ENCODE data around the gene GNAQ. TPM values are rescaled to one million over a fixed set of nuclear protein-coding genes. Genes with fewer than 3 reads are reported as not detected.

The GNAQ gene
- total and polyA plus RNA-seq, 2 experiments from 2014 or later = 21.1 to 43.1 TPM

- TF ChIP-seq, protein P1, sequence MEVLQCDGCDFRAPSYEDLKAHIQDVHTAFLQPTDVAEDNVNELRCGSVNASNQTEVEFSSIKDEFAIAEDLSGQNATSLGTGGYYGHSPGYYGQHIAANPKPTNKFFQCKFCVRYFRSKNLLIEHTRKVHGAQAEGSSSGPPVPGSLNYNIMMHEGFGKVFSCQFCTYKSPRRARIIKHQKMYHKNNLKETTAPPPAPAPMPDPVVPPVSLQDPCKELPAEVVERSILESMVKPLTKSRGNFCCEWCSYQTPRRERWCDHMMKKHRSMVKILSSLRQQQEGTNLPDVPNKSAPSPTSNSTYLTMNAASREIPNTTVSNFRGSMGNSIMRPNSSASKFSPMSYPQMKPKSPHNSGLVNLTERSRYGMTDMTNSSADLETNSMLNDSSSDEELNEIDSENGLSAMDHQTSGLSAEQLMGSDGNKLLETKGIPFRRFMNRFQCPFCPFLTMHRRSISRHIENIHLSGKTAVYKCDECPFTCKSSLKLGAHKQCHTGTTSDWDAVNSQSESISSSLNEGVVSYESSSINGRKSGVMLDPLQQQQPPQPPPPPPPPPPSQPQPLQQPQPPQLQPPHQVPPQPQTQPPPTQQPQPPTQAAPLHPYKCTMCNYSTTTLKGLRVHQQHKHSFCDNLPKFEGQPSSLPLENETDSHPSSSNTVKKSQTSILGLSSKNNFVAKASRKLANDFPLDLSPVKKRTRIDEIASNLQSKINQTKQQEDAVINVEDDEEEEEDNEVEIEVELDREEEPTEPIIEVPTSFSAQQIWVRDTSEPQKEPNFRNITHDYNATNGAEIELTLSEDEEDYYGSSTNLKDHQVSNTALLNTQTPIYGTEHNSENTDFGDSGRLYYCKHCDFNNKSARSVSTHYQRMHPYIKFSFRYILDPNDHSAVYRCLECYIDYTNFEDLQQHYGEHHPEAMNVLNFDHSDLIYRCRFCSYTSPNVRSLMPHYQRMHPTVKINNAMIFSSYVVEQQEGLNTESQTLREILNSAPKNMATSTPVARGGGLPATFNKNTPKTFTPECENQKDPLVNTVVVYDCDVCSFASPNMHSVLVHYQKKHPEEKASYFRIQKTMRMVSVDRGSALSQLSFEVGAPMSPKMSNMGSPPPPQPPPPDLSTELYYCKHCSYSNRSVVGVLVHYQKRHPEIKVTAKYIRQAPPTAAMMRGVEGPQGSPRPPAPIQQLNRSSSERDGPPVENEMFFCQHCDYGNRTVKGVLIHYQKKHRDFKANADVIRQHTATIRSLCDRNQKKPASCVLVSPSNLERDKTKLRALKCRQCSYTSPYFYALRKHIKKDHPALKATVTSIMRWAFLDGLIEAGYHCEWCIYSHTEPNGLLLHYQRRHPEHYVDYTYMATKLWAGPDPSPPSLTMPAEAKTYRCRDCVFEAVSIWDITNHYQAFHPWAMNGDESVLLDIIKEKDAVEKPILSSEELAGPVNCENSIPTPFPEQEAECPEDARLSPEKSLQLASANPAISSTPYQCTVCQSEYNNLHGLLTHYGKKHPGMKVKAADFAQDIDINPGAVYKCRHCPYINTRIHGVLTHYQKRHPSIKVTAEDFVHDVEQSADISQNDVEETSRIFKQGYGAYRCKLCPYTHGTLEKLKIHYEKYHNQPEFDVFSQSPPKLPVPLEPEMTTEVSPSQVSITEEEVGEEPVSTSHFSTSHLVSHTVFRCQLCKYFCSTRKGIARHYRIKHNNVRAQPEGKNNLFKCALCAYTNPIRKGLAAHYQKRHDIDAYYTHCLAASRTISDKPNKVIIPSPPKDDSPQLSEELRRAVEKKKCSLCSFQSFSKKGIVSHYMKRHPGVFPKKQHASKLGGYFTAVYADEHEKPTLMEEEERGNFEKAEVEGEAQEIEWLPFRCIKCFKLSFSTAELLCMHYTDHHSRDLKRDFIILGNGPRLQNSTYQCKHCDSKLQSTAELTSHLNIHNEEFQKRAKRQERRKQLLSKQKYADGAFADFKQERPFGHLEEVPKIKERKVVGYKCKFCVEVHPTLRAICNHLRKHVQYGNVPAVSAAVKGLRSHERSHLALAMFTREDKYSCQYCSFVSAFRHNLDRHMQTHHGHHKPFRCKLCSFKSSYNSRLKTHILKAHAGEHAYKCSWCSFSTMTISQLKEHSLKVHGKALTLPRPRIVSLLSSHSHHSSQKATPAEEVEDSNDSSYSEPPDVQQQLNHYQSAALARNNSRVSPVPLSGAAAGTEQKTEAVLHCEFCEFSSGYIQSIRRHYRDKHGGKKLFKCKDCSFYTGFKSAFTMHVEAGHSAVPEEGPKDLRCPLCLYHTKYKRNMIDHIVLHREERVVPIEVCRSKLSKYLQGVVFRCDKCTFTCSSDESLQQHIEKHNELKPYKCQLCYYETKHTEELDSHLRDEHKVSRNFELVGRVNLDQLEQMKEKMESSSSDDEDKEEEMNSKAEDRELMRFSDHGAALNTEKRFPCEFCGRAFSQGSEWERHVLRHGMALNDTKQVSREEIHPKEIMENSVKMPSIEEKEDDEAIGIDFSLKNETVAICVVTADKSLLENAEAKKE (CRISPR knock-in tag; IDR thresholded peaks at IDR 0.05) = no peak
Observed at GRCh38 chr9:77988630-77989029, 43.0 kb downstream of the GNAQ start (continued).

GRCh38 chr9:77987880-77988525, 43.6 kb downstream of the GNAQ start:
- Mint-ChIP-seq H3K27me3 (ENCODE audit: insufficient read depth, low read depth, poor library complexity) (peaks cover 2% of the 10 kb centered on the region), H3K36me3 (ENCODE audit: low read depth) (peaks cover 17% of the 10 kb centered on the region; the same call in 2 of the 3 replicates), H3K4me1 (peaks cover 20% of the 10 kb centered on the region; the same call in 2 of the 3 replicates), H3K27ac (no peak overlapping the region), H3K9me3 (no peaks in the 10 kb centered on the region), H3K4me3 (no peak overlapping the region)
- H3F3A ChIP-seq (replicated peaks; ENCODE audit: low read depth) = 0 out of 2 replicates have a peak, but pooled peaks cover 3% of the 10 kb centered on the region
- ATAC-seq (no peak), DNase-seq (ENCODE audit: low spot score) (no peak)
- no peak overlapping the region for H3K27ac ChIP-seq (ENCODE audit: low read depth)
- no peak overlapping the region for H2AFZ ChIP-seq
- H3K36me3 ChIP-seq (ENCODE audit: insufficient read depth) = no peaks in the 10 kb centered on the region
- H3K4me2 ChIP-seq = no peak overlapping the region
- no peaks in the 10 kb centered on the region for H3K4me1 ChIP-seq (ENCODE audit: insufficient read depth)
- H4K20me1 ChIP-seq (replicated peaks; ENCODE audit: insufficient read depth) = peaks cover 10% of the 10 kb centered on the region; the same call in 1 of the 2 replicates
- no peaks in the 10 kb centered on the region for H3K27me3 ChIP-seq (ENCODE audit: insufficient read depth)
- no peaks in the 10 kb centered on the region for H3K9me2 ChIP-seq (ENCODE audit: insufficient read depth)
- H3K4me3 ChIP-seq = no peak overlapping the region
- H3K79me2 ChIP-seq (replicated peaks; ENCODE audit: insufficient read depth) = peaks cover 70% of the 10 kb centered on the region
- TF ChIP-seq STAT1 (IDR thresholded peaks at IDR 0.05; ENCODE audit: unreplicated experiment) (no peak), EZH2phosphoT487 (IDR thresholded peaks at IDR 0.05; ENCODE audit: unreplicated experiment) (no peak), ZNF114 (CRISPR knock-in tag; IDR thresholded peaks at IDR 0.05) (no peak), JUNB (IDR thresholded peaks at IDR 0.05; ENCODE audit: unreplicated experiment) (no peak), ETS1 (IDR thresholded peaks at IDR 0.05) (no peak), POLR2AphosphoS5 (IDR thresholded peaks at IDR 0.05; ENCODE audit: low read depth) (no peak), CREB1 (CRISPR knock-in tag; IDR thresholded peaks at IDR 0.05; ENCODE audit: low read depth) (no peak), ZNF331 (CRISPR knock-in tag; IDR thresholded peaks at IDR 0.05; ENCODE audit: low read depth) (no peak), EZH2 (IDR thresholded peaks at IDR 0.05; ENCODE audit: low read depth, unreplicated experiment) (no peak), NANOG (IDR thresholded peaks at IDR 0.05; ENCODE audit: borderline replicate concordance) (no peak)
- TF ChIP-seq, protein P2, sequence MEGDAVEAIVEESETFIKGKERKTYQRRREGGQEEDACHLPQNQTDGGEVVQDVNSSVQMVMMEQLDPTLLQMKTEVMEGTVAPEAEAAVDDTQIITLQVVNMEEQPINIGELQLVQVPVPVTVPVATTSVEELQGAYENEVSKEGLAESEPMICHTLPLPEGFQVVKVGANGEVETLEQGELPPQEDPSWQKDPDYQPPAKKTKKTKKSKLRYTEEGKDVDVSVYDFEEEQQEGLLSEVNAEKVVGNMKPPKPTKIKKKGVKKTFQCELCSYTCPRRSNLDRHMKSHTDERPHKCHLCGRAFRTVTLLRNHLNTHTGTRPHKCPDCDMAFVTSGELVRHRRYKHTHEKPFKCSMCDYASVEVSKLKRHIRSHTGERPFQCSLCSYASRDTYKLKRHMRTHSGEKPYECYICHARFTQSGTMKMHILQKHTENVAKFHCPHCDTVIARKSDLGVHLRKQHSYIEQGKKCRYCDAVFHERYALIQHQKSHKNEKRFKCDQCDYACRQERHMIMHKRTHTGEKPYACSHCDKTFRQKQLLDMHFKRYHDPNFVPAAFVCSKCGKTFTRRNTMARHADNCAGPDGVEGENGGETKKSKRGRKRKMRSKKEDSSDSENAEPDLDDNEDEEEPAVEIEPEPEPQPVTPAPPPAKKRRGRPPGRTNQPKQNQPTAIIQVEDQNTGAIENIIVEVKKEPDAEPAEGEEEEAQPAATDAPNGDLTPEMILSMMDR (conservative IDR thresholded peaks at IDR 0.05; ENCODE audit: low read depth in 2 of 2) = no peak
